Esophagus muscularis mucosa (tissue), 4 donors: ENCODE measurements around the gene NKAIN2. TPM values are rescaled to one million over a fixed set of nuclear protein-coding genes. Genes with fewer than 3 reads are reported as not detected.

Experiments
- DNase-seq: peaks from one replicate; pipeline ENCODE4 v3.0.0-alpha.2; 2017; ENCODE audit errors: extremely low spot score
- H3K27ac ChIP-seq, 4 donors: fragments of 200-600 bp; sonication (generic); replicated peaks in 1 of 4; 1 replicate in 3 of 4; 2 replicates in 1 of 4; pipeline ENCODE4 v1.5.1; 2016 to 2019; ENCODE audit warnings: mild to moderate bottlenecking in 1 of 4
- H3K27me3 ChIP-seq, 4 donors: fragments of 200-600 bp; sonication (generic); one replicate each; pipeline versions ENCODE4 v1.5.1 to v1.6.0; 2016 to 2019
- H3K36me3 ChIP-seq, 4 donors: fragments of 200-600 bp; sonication (generic); one replicate each; pipeline ENCODE4 v1.5.1; 2016 to 2019
- H3K4me1 ChIP-seq, 4 donors: fragments of 200-600 bp; sonication (generic); one replicate each; pipeline ENCODE4 v1.5.1; 2016 to 2019
- H3K4me3 ChIP-seq, 4 donors: fragments of 200-600 bp; sonication (generic); 1 replicate in 2 of 4; 2 replicates in 2 of 4; pipeline ENCODE4 v1.5.1; 2016 to 2019; ENCODE audit warnings: mild to moderate bottlenecking in 4 of 4, moderate library complexity in 1 of 4
- H3K9me3 ChIP-seq, 4 donors: fragments of 200-600 bp; sonication (generic); 1 replicate in 3 of 4; 2 replicates in 1 of 4; pipeline ENCODE4 v1.5.1; 2016 to 2019
- EP300 ChIP-seq: sonication (generic); formaldehyde crosslinking; IDR thresholded peaks from one replicate; pipeline ENCODE4 v1.6.1; 2017; ENCODE audit warnings: antibody characterized with exemption
- POLR2A ChIP-seq: fragments of 450-650 bp; IDR thresholded peaks from one replicate; pipeline ENCODE4 v1.6.1; 2017; ENCODE audit warnings: antibody characterized with exemption, moderate library complexity, mild to moderate bottlenecking, low read depth
- POLR2AphosphoS5 ChIP-seq, 2 donors: sonication (generic); formaldehyde crosslinking; IDR thresholded peaks; one replicate each; pipeline ENCODE4 v1.6.1; 2017; ENCODE audit warnings: antibody characterized with exemption in 2 of 2
- whole genome bisulfite sequencing: methylation state at CpG from one replicate; pipeline ENCODE4 v1.1.5; 2018; 5-methylcytosine and 5-hydroxymethylcytosine counted together
- intact Hi-C: fragments of 100-400 bp; cut with DNase I; formaldehyde crosslinking; loops from one replicate; pipeline ENCODE4 v1.15.1; 2023
- total RNA-seq, 4 donors: library from RNA; depleted of rRNA; stranded (reverse); fragments of >200 nt; gene quantifications; one replicate each; pipeline versions ENCODE4 v1.1.0 to v1.2.1, GENCODE V29; 2016
- TF ChIP-seq, protein P1 (sequence below), 3 experiments: fragments of 200-600 bp in 2 of 3; fragments of 450-650 bp in 1 of 3; sonication (generic) in 2 of 3; IDR thresholded peaks; one replicate each; pipeline ENCODE4 v1.5.1; 2017 to 2019; ENCODE audit warnings: antibody characterized with exemption in 3 of 3, mild to moderate bottlenecking in 2 of 3, moderate library complexity in 1 of 3

The NKAIN2 gene
- total RNA-seq, 4 donors from 2014 or later, result 0.11 to 0.66 (median 0.13) TPM; not detected in 1

DNA sequence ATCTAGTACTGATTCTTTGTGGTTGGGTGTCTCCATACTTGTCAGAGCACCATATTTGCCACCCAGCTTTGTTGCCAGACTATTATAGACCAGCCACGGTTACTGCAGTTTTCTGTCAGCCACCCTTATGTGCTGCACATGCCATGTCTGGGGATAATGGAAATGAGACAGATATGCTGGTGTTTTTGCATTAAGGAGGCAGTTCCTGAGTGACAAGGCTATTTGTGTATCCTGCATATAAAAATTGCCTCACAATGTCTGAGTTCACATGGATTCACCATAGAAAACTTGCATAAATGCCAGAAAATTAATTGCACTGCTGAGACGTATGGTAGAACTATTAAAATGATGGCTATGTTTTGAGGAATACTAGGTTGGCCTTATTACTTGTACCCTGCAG lies 51.8 kb downstream of the NKAIN2 start:
- H3K4me3 ChIP-seq, result no peak overlapping the region
- H3K27me3 ChIP-seq, result no peaks in the 10 kb centered on the region
- no peaks in the 10 kb centered on the region for H3K9me3 ChIP-seq
- no peak for DNase-seq
- WGBS, result 62% methylated on average over 2 of the region's 2 CpGs
- H3K27ac ChIP-seq, result no peak overlapping the region
- no peaks in the 10 kb centered on the region for H3K36me3 ChIP-seq
- intact Hi-C loops, result no loop called here
- no peaks in the 10 kb centered on the region for H3K4me1 ChIP-seq
- no peak for TF ChIP-seq POLR2AphosphoS5 (IDR thresholded peaks at IDR 0.05)
- TF ChIP-seq POLR2A, result no peak
- TF ChIP-seq EP300, result no peak
- TF ChIP-seq, protein P1, sequence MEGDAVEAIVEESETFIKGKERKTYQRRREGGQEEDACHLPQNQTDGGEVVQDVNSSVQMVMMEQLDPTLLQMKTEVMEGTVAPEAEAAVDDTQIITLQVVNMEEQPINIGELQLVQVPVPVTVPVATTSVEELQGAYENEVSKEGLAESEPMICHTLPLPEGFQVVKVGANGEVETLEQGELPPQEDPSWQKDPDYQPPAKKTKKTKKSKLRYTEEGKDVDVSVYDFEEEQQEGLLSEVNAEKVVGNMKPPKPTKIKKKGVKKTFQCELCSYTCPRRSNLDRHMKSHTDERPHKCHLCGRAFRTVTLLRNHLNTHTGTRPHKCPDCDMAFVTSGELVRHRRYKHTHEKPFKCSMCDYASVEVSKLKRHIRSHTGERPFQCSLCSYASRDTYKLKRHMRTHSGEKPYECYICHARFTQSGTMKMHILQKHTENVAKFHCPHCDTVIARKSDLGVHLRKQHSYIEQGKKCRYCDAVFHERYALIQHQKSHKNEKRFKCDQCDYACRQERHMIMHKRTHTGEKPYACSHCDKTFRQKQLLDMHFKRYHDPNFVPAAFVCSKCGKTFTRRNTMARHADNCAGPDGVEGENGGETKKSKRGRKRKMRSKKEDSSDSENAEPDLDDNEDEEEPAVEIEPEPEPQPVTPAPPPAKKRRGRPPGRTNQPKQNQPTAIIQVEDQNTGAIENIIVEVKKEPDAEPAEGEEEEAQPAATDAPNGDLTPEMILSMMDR (IDR thresholded peaks at IDR 0.05), result no peak

DNA sequence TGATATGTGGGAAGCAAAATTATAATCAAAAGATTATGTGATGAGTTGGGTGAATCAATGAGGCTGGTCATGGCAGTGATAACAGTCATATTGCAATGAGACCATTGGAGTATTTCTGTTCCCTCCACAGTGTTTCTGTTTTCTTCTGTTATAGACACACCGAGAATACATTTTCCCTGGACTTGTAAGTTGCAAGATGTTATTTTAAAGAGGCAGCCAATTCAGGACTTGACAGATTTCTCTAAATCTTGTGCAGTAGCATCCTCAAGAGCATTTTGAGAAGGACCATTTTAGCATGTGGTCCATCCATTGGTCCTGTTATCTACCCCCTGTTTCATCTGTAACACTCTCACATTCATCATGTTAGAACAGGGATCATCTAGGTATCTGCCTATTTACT lies 55.6 kb downstream of the NKAIN2 start:
- no peaks in the 10 kb centered on the region for H3K4me1 ChIP-seq
- no peaks in the 10 kb centered on the region for H3K9me3 ChIP-seq
- no peak for DNase-seq
- no peaks in the 10 kb centered on the region for H3K36me3 ChIP-seq
- WGBS, result 95% methylated on average over 1 of the region's 1 CpG
- no peak overlapping the region for H3K27ac ChIP-seq
- no peaks in the 10 kb centered on the region for H3K27me3 ChIP-seq
- no peak overlapping the region for H3K4me3 ChIP-seq
- intact Hi-C loops, result no loop called here
- no peak for TF ChIP-seq EP300
- TF ChIP-seq, protein P1 (IDR thresholded peaks at IDR 0.05), result no peak
- no peak for TF ChIP-seq POLR2A
- TF ChIP-seq POLR2AphosphoS5 (IDR thresholded peaks at IDR 0.05), result no peak

- Histone ChIP-seq H3K36me3 (no peaks in the 10 kb centered on the region), H3K4me1 (no peaks in the 10 kb centered on the region), H3K4me3 (no peak overlapping the region), H3K27me3 (no peaks in the 10 kb centered on the region), H3K27ac (no peak overlapping the region), H3K9me3 (no peaks in the 10 kb centered on the region)
- intact Hi-C loops, result no loop called here
- TF ChIP-seq, protein P1 (IDR thresholded peaks at IDR 0.05), result no peak
- TF ChIP-seq EP300 (no peak), POLR2A (no peak), POLR2AphosphoS5 (IDR thresholded peaks at IDR 0.05) (no peak)
- WGBS, result 89% methylated on average over 2 of the region's 2 CpGs
- no peak for DNase-seq
Observed at GRCh38 chr6:123869334-123869733, 65.7 kb downstream of the NKAIN2 start.

- WGBS, result 65% methylated on average over 1 of the region's 1 CpG
- TF ChIP-seq, protein P1 (IDR thresholded peaks at IDR 0.05), result no peak
- TF ChIP-seq POLR2A, result no peak
- H3K9me3 ChIP-seq, result peaks cover 0 to 3% (median 0%) of the 10 kb centered on the region in 4 donors
- no peaks in the 10 kb centered on the region for H3K36me3 ChIP-seq
- no peak for DNase-seq
- intact Hi-C loops, result no loop called here
- H3K27me3 ChIP-seq, result no peaks in the 10 kb centered on the region
- H3K4me1 ChIP-seq, result no peaks in the 10 kb centered on the region
- H3K27ac ChIP-seq, result no peak overlapping the region
- no peak overlapping the region for H3K4me3 ChIP-seq
Observed at GRCh38 chr6:123873974-123874373, 70.3 kb downstream of the NKAIN2 start.

- Histone ChIP-seq H3K36me3 (no peaks in the 10 kb centered on the region), H3K4me3 (no peak overlapping the region), H3K27me3 (no peaks in the 10 kb centered on the region), H3K27ac (no peak overlapping the region), H3K4me1 (no peaks in the 10 kb centered on the region), H3K9me3 (peaks cover 0 to 3% (median 0%) of the 10 kb centered on the region in 4 donors)
- TF ChIP-seq POLR2A, result no peak
- no peak for TF ChIP-seq POLR2AphosphoS5 (IDR thresholded peaks at IDR 0.05)
- TF ChIP-seq, protein P1 (IDR thresholded peaks at IDR 0.05), result no peak
- TF ChIP-seq EP300, result no peak
- DNase-seq, result no peak
- intact Hi-C loops, result no loop called here
- WGBS, result 84% methylated on average over 1 of the region's 1 CpG
Observed at GRCh38 chr6:123875784-123876183, 72.1 kb downstream of the NKAIN2 start.
